Inferior parietal cortex (tissue), 1 donor: ENCODE measurements around the gene BRD1.

ENCODE experiments used
- DNase-seq: peaks from one replicate; pipeline ENCODE4 v3.0.0-alpha.2; 2016; ENCODE audit errors: extremely low spot score

BRD1 gene

GRCh38 chr22:49753276-49753890, 74.3 kb downstream of the BRD1 start:
- no peak for DNase-seq

- no peak for DNase-seq
These were observed 75.0 kb downstream of the BRD1 start for GRCh38 chr22:49752598-49753091.

GRCh38 chr22:49751966-49752597, 75.6 kb downstream of the BRD1 start:
- DNase-seq: no peak

GRCh38 chr22:49751318-49751965, 76.2 kb downstream of the BRD1 start:
- DNase-seq: no peak

- DNase-seq: no peak
These were observed 77.7 kb downstream of the BRD1 start for GRCh38 chr22:49749885-49750510.

- DNase-seq: no peak
These were observed 78.4 kb downstream of the BRD1 start for GRCh38 chr22:49749227-49749626.

- DNase-seq: no peak
These were observed 79.2 kb downstream of the BRD1 start for GRCh38 chr22:49748514-49748913.

GRCh38 chr22:49747716-49748115, 80.0 kb downstream of the BRD1 start:
- no peak for DNase-seq

GRCh38 chr22:49747130-49747529, 80.5 kb downstream of the BRD1 start:
- DNase-seq: no peak

GRCh38 chr22:49746065-49746464, 81.6 kb downstream of the BRD1 start:
- DNase-seq: no peak

- DNase-seq: no peak
These were observed 87.4 kb downstream of the BRD1 start for GRCh38 chr22:49740242-49740641.

GRCh38 chr22:49739138-49739537, 88.5 kb downstream of the BRD1 start:
- DNase-seq: no peak

- no peak for DNase-seq
These were observed 89.1 kb downstream of the BRD1 start for GRCh38 chr22:49738566-49738965.

GRCh38 chr22:49738006-49738405, 89.7 kb downstream of the BRD1 start:
- no peak for DNase-seq

- no peak for DNase-seq
These were observed 90.5 kb downstream of the BRD1 start for GRCh38 chr22:49737101-49737551.

- no peak for DNase-seq
These were observed 91.1 kb downstream of the BRD1 start for GRCh38 chr22:49736538-49736937.

GRCh38 chr22:49735901-49736421, 91.7 kb downstream of the BRD1 start:
- no peak for DNase-seq

GRCh38 chr22:49735411-49735900, 92.2 kb downstream of the BRD1 start:
- no peak for DNase-seq

GRCh38 chr22:49734882-49735281, 92.8 kb downstream of the BRD1 start:
- no peak for DNase-seq

GRCh38 chr22:49734390-49734789, 93.3 kb downstream of the BRD1 start:
- no peak for DNase-seq

GRCh38 chr22:49733631-49734030, 94.0 kb downstream of the BRD1 start:
- no peak for DNase-seq

GRCh38 chr22:49730656-49731055, 97.0 kb downstream of the BRD1 start:
- DNase-seq: no peak
